OCI-LY7 (cell line): Measurements from ENCODE around the gene SCFD2. TPM values are rescaled to one million over a fixed set of nuclear protein-coding genes. Genes with fewer than 3 reads are reported as not detected.

Source experiments
- BruUV-seq: library from RNA; stranded (reverse); fragments of 400-500 nt; replicated peaks from 2 replicates; lab custom pipeline; 2021; lab: Mats Ljungman, UMichigan
- CTCF ChIA-PET: fragments of 300-600 bp; sonication (Branson Sonifier 250); formaldehyde crosslinking; loops from one replicate; lab custom pipeline; 2022; ENCODE audit warnings: antibody characterized with exemption; ENCODE audit not compliant: unreplicated experiment; lab: Charles Lee
- POLR2A ChIA-PET: fragments of 300-600 bp; sonication (Branson Sonifier 250); formaldehyde crosslinking; loops from one replicate; lab custom pipeline; 2022; ENCODE audit warnings: antibody characterized with exemption; lab: Charles Lee
- DNase-seq: peaks from one replicate; pipeline ENCODE4 v3.0.0-alpha.2; 2015; ENCODE audit warnings: low spot score
- H2AFZ ChIP-seq: fragments of 200-600 bp; sonication (generic), shearing (Covaris generic); 2 replicates; pipeline ENCODE4 v1.6.1; 2014; ENCODE audit warnings: mild to moderate bottlenecking, antibody characterized with exemption, low read length, moderate library complexity
- H3K27ac ChIP-seq: fragments of 200-600 bp; sonication (generic); 2 replicates; pipeline ENCODE4 v1.5.1; 2014; ENCODE audit warnings: mixed run types, low read depth, mild to moderate bottlenecking, moderate library complexity, low read length, inconsistent platforms; ENCODE audit not compliant: poor library complexity, severe bottlenecking
- H3K36me3 ChIP-seq: fragments of 200-600 bp; sonication (generic); 2 replicates; pipeline ENCODE4 v1.6.1; 2014; ENCODE audit warnings: mild to moderate bottlenecking, antibody characterized with exemption, low read length, moderate library complexity, mixed read lengths; ENCODE audit not compliant: insufficient read depth
- H3K4me1 ChIP-seq: fragments of 200-600 bp; sonication (generic); 2 replicates; pipeline ENCODE4 v1.5.1; 2014; ENCODE audit warnings: mild to moderate bottlenecking, low read length; ENCODE audit not compliant: insufficient read depth, poor library complexity, severe bottlenecking
- H3K4me2 ChIP-seq: fragments of 200-600 bp; sonication (generic); 2 replicates; pipeline ENCODE4 v1.6.1; 2014; ENCODE audit warnings: mild to moderate bottlenecking, low read length
- H3K4me3 ChIP-seq: fragments of 200-600 bp; sonication (generic); 2 replicates; pipeline ENCODE4 v1.5.1; 2014; ENCODE audit warnings: mild to moderate bottlenecking, low read depth, low read length; ENCODE audit not compliant: poor library complexity, severe bottlenecking
- H3K79me2 ChIP-seq: fragments of 200-600 bp; sonication (generic); 2 replicates; pipeline ENCODE4 v1.6.1; 2016; ENCODE audit warnings: low read depth, mild to moderate bottlenecking, low read length, moderate library complexity, mixed read lengths; ENCODE audit not compliant: insufficient read depth
- H3K9me2 ChIP-seq: fragments of 200-600 bp; sonication (generic); 2 replicates; pipeline ENCODE4 v1.6.1; 2016; ENCODE audit warnings: mild to moderate bottlenecking, low read length, mixed read lengths; ENCODE audit not compliant: insufficient read depth
- H3K9me3 ChIP-seq: fragments of 200-600 bp; sonication (generic); 2 replicates; pipeline ENCODE4 v1.6.1; 2014; ENCODE audit warnings: mild to moderate bottlenecking, mixed run types, low read length, mixed read lengths
- H4K20me1 ChIP-seq: fragments of 200-600 bp; sonication (generic); 2 replicates; pipeline ENCODE4 v1.6.1; 2014; ENCODE audit warnings: mild to moderate bottlenecking, antibody characterized with exemption, low read length, moderate library complexity, mixed read lengths; ENCODE audit not compliant: insufficient read depth
- CTCF ChIP-seq: fragments of 200-600 bp; sonication (generic); conservative IDR thresholded peaks from 2 replicates; pipeline ENCODE4 v1.5.1; 2014; ENCODE audit warnings: mild to moderate bottlenecking, antibody characterized with exemption, low read length, moderate library complexity, mixed read lengths
- EZH2phosphoT487 ChIP-seq: fragments of 200-600 bp; sonication (generic); IDR thresholded peaks from 2 replicates; pipeline ENCODE4 v1.6.1; 2018; ENCODE audit warnings: low read depth, borderline replicate concordance, mild to moderate bottlenecking, mixed run types, antibody characterized with exemption, low read length, moderate library complexity, mixed read lengths
- intact Hi-C: fragments of 100-400 bp; cut with micrococcal nuclease; formaldehyde crosslinking; loops from one replicate; pipeline ENCODE4 v1.10.0; 2022; ENCODE audit not compliant: unreplicated experiment
- total RNA-seq, 2 experiments: library from RNA; depleted of rRNA in 1 of 2; stranded (reverse); fragments of >200 nt in 1 of 2; shearing (Covaris generic) in 1 of 2; gene quantifications; 2 replicates each; pipeline ENCODE4 v1.2.3, GENCODE V29; 2014 to 2022

Gene SCFD2
- total RNA-seq, 2 experiments from 2014 or later, result 27.2 to 52.0 TPM

- Histone ChIP-seq H3K9me2 (no peaks in the 10 kb centered on the region), H3K4me1 (no peaks in the 10 kb centered on the region), H3K9me3 (no peaks in the 10 kb centered on the region), H2AFZ (no peak overlapping the region), H3K4me2 (no peak overlapping the region), H4K20me1 (no peaks in the 10 kb centered on the region), H3K79me2 (no peaks in the 10 kb centered on the region), H3K36me3 (no peaks in the 10 kb centered on the region), H3K4me3 (no peak overlapping the region), H3K27ac (no peak overlapping the region)
- no peak for DNase-seq
- no TSS peak for BruUV-seq
- TF ChIP-seq EZH2phosphoT487 (no peak), CTCF (no peak)
- intact Hi-C loops, result no loop called here
- ChIA-PET POLR2A (interaction anchor here (0.7 kb wide), 1 partner anchor 10 kb away, joined by 3 read pairs; no protein-coding TSS in a partner anchor), CTCF (no interaction called here)
These were observed 39.3 kb downstream of the SCFD2 start for GRCh38 chr4:53326535-53326934.

- H3K9me3 ChIP-seq, result no peaks in the 10 kb centered on the region
- H3K36me3 ChIP-seq, result no peaks in the 10 kb centered on the region
- no peak overlapping the region for H3K27ac ChIP-seq
- H3K9me2 ChIP-seq, result no peaks in the 10 kb centered on the region
- POLR2A ChIA-PET, result no interaction called here
- H2AFZ ChIP-seq, result no peak overlapping the region
- no peak for DNase-seq
- intact Hi-C loops, result no loop called here
- H3K4me2 ChIP-seq, result no peak overlapping the region
- H3K79me2 ChIP-seq, result no peaks in the 10 kb centered on the region
- no peak overlapping the region for H3K4me3 ChIP-seq
- no TSS peak for BruUV-seq
- H3K4me1 ChIP-seq, result no peaks in the 10 kb centered on the region
- no peak for TF ChIP-seq CTCF
- no peak for TF ChIP-seq EZH2phosphoT487
- CTCF ChIA-PET, result no interaction called here
- H4K20me1 ChIP-seq, result no peaks in the 10 kb centered on the region
These were observed 43.2 kb downstream of the SCFD2 start for GRCh38 chr4:53322696-53323095.

GRCh38 chr4:53321984-53322289 is 43.9 kb downstream of the SCFD2 start:
- Histone ChIP-seq H3K27ac (no peak overlapping the region), H3K9me3 (no peaks in the 10 kb centered on the region), H3K79me2 (no peaks in the 10 kb centered on the region), H2AFZ (no peak overlapping the region), H3K36me3 (no peaks in the 10 kb centered on the region), H3K4me2 (no peak overlapping the region), H3K4me1 (no peaks in the 10 kb centered on the region), H3K9me2 (no peaks in the 10 kb centered on the region), H4K20me1 (no peaks in the 10 kb centered on the region), H3K4me3 (no peak overlapping the region)
- ChIA-PET POLR2A (interaction anchor here (0.6 to 1.7 kb wide), 2 partner anchors 14 to 25 kb away, joined by 3 to 4 read pairs; no protein-coding TSS in a partner anchor), CTCF (no interaction called here)
- no TSS peak for BruUV-seq
- no peak for DNase-seq
- intact Hi-C loops, result no loop called here
- TF ChIP-seq EZH2phosphoT487 (no peak), CTCF (no peak)
